HepG2 (cell line): ENCODE measurements around the gene NDC1. TPM values are rescaled to one million over a fixed set of nuclear protein-coding genes. Genes with fewer than 3 reads are reported as not detected.

ENCODE experiments used
- ARID2 ChIP-seq: sonication (generic); formaldehyde crosslinking; IDR thresholded peaks from 2 replicates; pipeline ENCODE4 v1.8.1; 2022; ENCODE audit warnings: mild to moderate bottlenecking, missing genetic modification reagents, borderline replicate concordance
- CBX5 ChIP-seq: sonication (generic); formaldehyde crosslinking; IDR thresholded peaks from 2 replicates; pipeline ENCODE4 v1.4.0; 2020; ENCODE audit warnings: missing genetic modification reagents, borderline replicate concordance
- CEBPG ChIP-seq: IDR thresholded peaks from 2 replicates; pipeline ENCODE4 v1.6.1; 2016
- CREBL2 ChIP-seq: sonication (generic); formaldehyde crosslinking; IDR thresholded peaks from 2 replicates; pipeline ENCODE4 v1.8.1; 2023; ENCODE audit warnings: missing genetic modification reagents, mild to moderate bottlenecking, borderline replicate concordance
- DDIT3 ChIP-seq: sonication (generic); formaldehyde crosslinking; IDR thresholded peaks from 2 replicates; pipeline ENCODE4 v1.4.0; 2020; ENCODE audit warnings: mild to moderate bottlenecking, missing genetic modification reagents
- HDAC1 ChIP-seq: sonication (generic); formaldehyde crosslinking; IDR thresholded peaks from 2 replicates; pipeline ENCODE4 v1.5.1; 2020; ENCODE audit warnings: mild to moderate bottlenecking, missing genetic modification reagents
- HMG20A ChIP-seq: IDR thresholded peaks from 2 replicates; pipeline ENCODE4 v1.6.1; 2016; ENCODE audit warnings: borderline replicate concordance
- KAT8 ChIP-seq: IDR thresholded peaks from 2 replicates; pipeline ENCODE4 v1.6.1; 2016; ENCODE audit warnings: missing genetic modification reagents, missing compliant biosample characterization
- KDM4B ChIP-seq: sonication (generic); formaldehyde crosslinking; IDR thresholded peaks from 2 replicates; pipeline ENCODE4 v1.4.0; 2020; ENCODE audit warnings: missing genetic modification reagents
- KLF11 ChIP-seq: IDR thresholded peaks from 2 replicates; pipeline ENCODE4 v1.6.1; 2016; ENCODE audit warnings: missing compliant biosample characterization
- KMT2B ChIP-seq: IDR thresholded peaks from 2 replicates; pipeline ENCODE4 v1.6.1; 2016; ENCODE audit warnings: missing genetic modification reagents, missing compliant biosample characterization
- MXD3 ChIP-seq: IDR thresholded peaks from 2 replicates; pipeline ENCODE4 v1.6.1; 2016; ENCODE audit warnings: mild to moderate bottlenecking, missing biosample characterization, missing genetic modification reagents
- MYPOP ChIP-seq: sonication (generic); formaldehyde crosslinking; IDR thresholded peaks from 2 replicates; pipeline ENCODE4 v1.8.1; 2023; ENCODE audit warnings: mild to moderate bottlenecking, moderate library complexity, missing genetic modification reagents
- NFATC3 ChIP-seq: sonication (generic); formaldehyde crosslinking; IDR thresholded peaks from 2 replicates; pipeline ENCODE4 v1.5.1; 2020; ENCODE audit warnings: mild to moderate bottlenecking, missing genetic modification reagents
- NONO ChIP-seq, 2 experiments: fragments of 450-650 bp in 1 of 2; sonication (generic) in 1 of 2; formaldehyde crosslinking in 1 of 2; IDR thresholded peaks in 1 of 2; conservative IDR thresholded peaks in 1 of 2; 2 replicates each; pipeline versions ENCODE4 v1.6.1 to v1.8.0; 2017 to 2022; ENCODE audit warnings: mild to moderate bottlenecking in 1 of 2, missing genetic modification reagents in 1 of 2, moderate library complexity in 1 of 2
- ONECUT2 ChIP-seq: sonication (generic); formaldehyde crosslinking; IDR thresholded peaks from 2 replicates; pipeline ENCODE4 v1.4.0; 2020; ENCODE audit warnings: missing genetic modification reagents
- POLR2AphosphoS2 ChIP-seq: IDR thresholded peaks from 2 replicates; pipeline ENCODE4 v1.6.1; 2011; ENCODE audit warnings: low read depth, low read length, improper control_type of control experiment
- RBFOX2 ChIP-seq: fragments of 200-400 bp; formaldehyde crosslinking; IDR thresholded peaks from 2 replicates; pipeline ENCODE4 v1.6.1; 2017; ENCODE audit warnings: low read depth, mild to moderate bottlenecking, low read length
- SALL1 ChIP-seq: sonication (generic); formaldehyde crosslinking; IDR thresholded peaks from 2 replicates; pipeline ENCODE4 v1.8.0; 2022; ENCODE audit warnings: mild to moderate bottlenecking, missing genetic modification reagents
- SMAD1 ChIP-seq: sonication (generic); formaldehyde crosslinking; IDR thresholded peaks from 2 replicates; pipeline ENCODE4 v1.4.0; 2020; ENCODE audit warnings: missing genetic modification reagents, low read depth, mild to moderate bottlenecking, borderline replicate concordance
- SOX5 ChIP-seq: IDR thresholded peaks from 2 replicates; pipeline ENCODE4 v1.6.1; 2016; ENCODE audit warnings: borderline replicate concordance
- ZBTB14 ChIP-seq: sonication (generic); formaldehyde crosslinking; IDR thresholded peaks from 2 replicates; pipeline ENCODE4 v1.4.0; 2020; ENCODE audit warnings: missing genetic modification reagents
- ZFP90 ChIP-seq: sonication (generic); formaldehyde crosslinking; IDR thresholded peaks from 2 replicates; pipeline ENCODE4 v1.8.0; 2022; ENCODE audit warnings: missing genetic modification reagents, mild to moderate bottlenecking, inconsistent platforms, borderline replicate concordance
- ZNF101 ChIP-seq: sonication (generic); formaldehyde crosslinking; IDR thresholded peaks from 2 replicates; pipeline ENCODE4 v1.4.0; 2020; ENCODE audit warnings: mild to moderate bottlenecking, low read depth, missing genetic modification reagents, borderline replicate concordance
- ZNF20 ChIP-seq: sonication (generic); formaldehyde crosslinking; IDR thresholded peaks from 2 replicates; pipeline ENCODE4 v1.4.0; 2020; ENCODE audit warnings: mild to moderate bottlenecking, moderate library complexity, missing genetic modification reagents
- ZNF205 ChIP-seq: IDR thresholded peaks from 2 replicates; pipeline ENCODE4 v1.6.1; 2018; ENCODE audit warnings: missing biosample characterization, missing genetic modification reagents
- ZNF331 ChIP-seq: sonication (generic); formaldehyde crosslinking; IDR thresholded peaks from 2 replicates; pipeline ENCODE4 v1.4.0; 2020; ENCODE audit warnings: missing genetic modification reagents
- ZNF496 ChIP-seq: sonication (generic); formaldehyde crosslinking; IDR thresholded peaks from 2 replicates; pipeline ENCODE4 v1.8.1; 2023; ENCODE audit warnings: mild to moderate bottlenecking, moderate library complexity, missing genetic modification reagents; ENCODE audit not compliant: insufficient replicate concordance
- ZNF547 ChIP-seq: sonication (generic); formaldehyde crosslinking; IDR thresholded peaks from 2 replicates; pipeline ENCODE4 v1.5.1; 2020; ENCODE audit warnings: mild to moderate bottlenecking, missing genetic modification reagents
- ZNF605 ChIP-seq: sonication (generic); formaldehyde crosslinking; IDR thresholded peaks from 2 replicates; pipeline ENCODE4 v1.8.0; 2022; ENCODE audit warnings: mild to moderate bottlenecking, missing genetic modification reagents
- ZNF652 ChIP-seq: IDR thresholded peaks from 2 replicates; pipeline ENCODE4 v1.6.1; 2016; ENCODE audit warnings: low read depth, borderline replicate concordance
- polyA plus RNA-seq, 8 experiments: library from polyadenylated mRNA; depleted of rRNA in 3 of 8; stranded (reverse) in 7 of 8; unstranded in 1 of 8; fragments of >200 nt; fragmentation: Illumina TruSeq in 4 of 8; extraction: Trizol in 4 of 8; gene quantifications; 2 replicates each; pipeline versions ENCODE4 v1.2.1 to v1.2.3, GENCODE V29; 2011 to 2016; ENCODE audit warnings: low read depth in 4 of 8, missing spikeins in 1 of 8, mixed read lengths in 1 of 8; ENCODE audit not compliant: insufficient read depth in 1 of 8
- total RNA-seq, 5 experiments: library from RNA; depleted of rRNA; stranded (reverse); fragments of >200 nt; fragmentation: Illumina TruSeq; extraction: Trizol; gene quantifications; 2 replicates each; pipeline ENCODE4 v1.2.3, GENCODE V29; 2016; ENCODE audit warnings: low read depth in 1 of 5

NDC1 gene
- total and polyA plus RNA-seq, 2 of the 13 experiments (the other 11 are each of a cell fraction or from before 2014, with no cell fraction given), result 38.1 to 50.9 TPM

- TF ChIP-seq KLF11, result 0 out of 2 replicates have a peak, but pooled peaks have one; percentile 22
- no peak for TF ChIP-seq SMAD1 (CRISPR knock-in tag)
- no peak for TF ChIP-seq ZBTB14
- TF ChIP-seq ZNF496 (CRISPR knock-in tag), result no peak
- TF ChIP-seq ZNF205 (CRISPR knock-in tag), result 0 out of 2 replicates have a peak, but pooled peaks have one; percentile 2
- TF ChIP-seq ZFP90 (CRISPR knock-in tag), result no peak
- TF ChIP-seq MXD3 (CRISPR knock-in tag), result no peak
- peak; percentile 1; the same call in 1 of the 2 replicates for TF ChIP-seq KAT8 (CRISPR knock-in tag)
- TF ChIP-seq ONECUT2 (CRISPR knock-in tag), result peak; percentile 89
- no peak for TF ChIP-seq ZNF547
- TF ChIP-seq SOX5, result 0 out of 2 replicates have a peak, but pooled peaks have one; percentile 0
- TF ChIP-seq RBFOX2, result no peak
- no peak for TF ChIP-seq MYPOP (CRISPR knock-in tag)
- 0 out of 2 replicates have a peak, but pooled peaks have one; percentile 3 for TF ChIP-seq KMT2B
- peak; percentile 0; the same call in 1 of the 2 replicates for TF ChIP-seq CEBPG (CRISPR knock-in tag)
- TF ChIP-seq CBX5 (CRISPR knock-in tag), result peak; percentile 1; the same call in 1 of the 2 replicates
- 0 out of 2 replicates have a peak, but pooled peaks have one; percentile 5 for TF ChIP-seq ZNF652 (CRISPR knock-in tag)
- no peak for TF ChIP-seq ZNF101 (CRISPR knock-in tag)
- no peak for TF ChIP-seq ZNF605 (CRISPR knock-in tag)
- TF ChIP-seq CREBL2 (CRISPR knock-in tag), result no peak
- TF ChIP-seq NONO (IDR thresholded peaks at IDR 0.05), result no peak
- TF ChIP-seq NONO (CRISPR knock-in tag; conservative IDR thresholded peaks at IDR 0.05), result no peak
- TF ChIP-seq ARID2 (CRISPR knock-in tag), result 0 out of 2 replicates have a peak, but pooled peaks have one; percentile 1
- TF ChIP-seq KDM4B, result 0 out of 2 replicates have a peak, but pooled peaks have one; percentile 1
- no peak for TF ChIP-seq NFATC3 (CRISPR knock-in tag)
- no peak for TF ChIP-seq SALL1
- TF ChIP-seq HDAC1 (CRISPR knock-in tag), result no peak
- TF ChIP-seq ZNF331, result peak; percentile 18; the same call in 1 of the 2 replicates
- no peak for TF ChIP-seq DDIT3 (CRISPR knock-in tag)
- TF ChIP-seq POLR2AphosphoS2, result no peak
- TF ChIP-seq HMG20A (CRISPR knock-in tag), result 0 out of 2 replicates have a peak, but pooled peaks have one; percentile 2
- TF ChIP-seq ZNF20, result no peak
- TF ChIP-seq, all 625 proteins: peak for 25
Measured at GRCh38 chr1:53838654-53838974, 518 bp upstream of the NDC1 start (continued).
